ENCODE results near the gene PRCD. TPM values are rescaled to one million over a fixed set of nuclear protein-coding genes. Genes with fewer than 3 reads are reported as not detected.
"Not testable (repeated sequence)": the region's sequence is repeated elsewhere in the genome, so short reads cannot be mapped to it uniquely, and the experiment has no call there.

Gene PRCD
- total RNA-seq, 1 experiment from 2014 or later, result 2.5 TPM

DNA sequence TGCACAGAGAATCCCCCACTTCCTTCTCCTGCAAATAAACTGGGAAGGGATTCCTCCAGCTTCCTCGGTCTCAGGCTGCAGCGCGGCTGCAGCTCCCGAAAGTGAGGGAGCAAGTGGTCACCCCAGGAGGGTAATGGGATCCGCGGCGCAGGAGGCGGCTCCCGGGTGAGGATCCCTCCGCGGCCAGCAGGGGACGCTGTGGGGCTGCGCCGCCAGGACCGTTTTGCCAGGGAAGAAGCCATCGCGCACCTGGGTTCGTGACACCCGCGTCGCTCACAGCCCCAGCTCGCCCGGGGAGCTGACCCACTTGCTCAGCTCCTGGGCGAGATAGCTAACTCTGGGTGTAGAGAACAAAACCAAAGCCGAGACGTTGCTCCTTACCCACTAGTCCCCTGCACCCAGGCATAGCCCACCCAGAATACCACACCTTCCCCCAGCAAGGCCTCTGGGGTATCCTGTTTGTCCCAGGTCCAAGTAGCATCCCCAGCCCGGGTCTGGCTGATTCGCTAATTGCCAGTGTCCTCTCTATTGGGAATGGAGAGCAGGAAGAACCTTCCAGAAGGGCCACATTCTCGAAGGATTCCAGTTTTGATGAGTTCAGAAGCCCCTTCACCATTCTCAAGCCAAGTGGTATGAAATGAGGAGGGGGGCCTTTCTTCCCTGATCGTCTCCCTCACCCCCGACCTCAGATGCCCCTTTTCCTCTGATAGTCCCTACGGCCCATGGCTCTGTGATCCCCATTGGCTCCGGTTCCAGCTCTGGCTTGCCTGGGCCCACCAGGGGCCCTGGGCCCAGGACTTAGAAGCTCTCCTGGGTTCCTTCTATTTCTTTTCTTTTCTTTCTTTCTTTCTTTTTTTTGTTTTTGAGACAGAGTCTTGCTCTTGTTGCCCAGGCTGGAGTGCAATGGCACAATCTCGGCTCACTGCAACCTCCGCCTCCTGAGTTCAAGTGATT lies 16.5 kb upstream of the PRCD start:
- peak overlapping the region; percentile 31 for H3K9ac ChIP-seq (ENCODE audit: low read length)
- H3K79me2 ChIP-seq (ENCODE audit: low read length), result no peaks in the 10 kb centered on the region
- H3K4me1 ChIP-seq (ENCODE audit: insufficient read depth, low read length), result peaks cover 30% of the 10 kb centered on the region
- peak overlapping the region; percentile 78 for H3K4me2 ChIP-seq (ENCODE audit: low read length)
- ChIA-PET POLR2A (ENCODE audit: unreplicated experiment) (interaction anchor here (0.6 to 0.9 kb wide), 2 partner anchors 43 to 199 kb away, joined by 5 to 20 read pairs; no protein-coding TSS in a partner anchor), CTCF (interaction anchor here (0.5 to 1.9 kb wide), 11 partner anchors 16 to 165 kb away, joined by 3 to 21 read pairs (median 5); partner anchors contain the start of gene ST6GALNAC2)
- no TSS peak for BruUV-seq (replicated peaks)
- TF ChIP-seq EZH2 (IDR thresholded peaks at IDR 0.05; ENCODE audit: low read length, unreplicated experiment) (no peak), CTCF (conservative IDR thresholded peaks at IDR 0.05; ENCODE audit: low read depth, low read length) (peak; percentile 99)
- ATAC-seq (peak; percentile 53), DNase-seq (peak; percentile 88)
- no peaks in the 10 kb centered on the region for H3K36me3 ChIP-seq (ENCODE audit: low read depth, low read length)
- H3F3A ChIP-seq (ENCODE audit: low read length, unreplicated experiment), result no peaks in the 10 kb centered on the region
- H3K27ac ChIP-seq (ENCODE audit: low read length), result no peak overlapping the region
- no peaks in the 10 kb centered on the region for H4K20me1 ChIP-seq (ENCODE audit: low read length)
- intact Hi-C loops (cut with micrococcal nuclease), result loop anchor here (1.0 to 2.0 kb wide), 5 partner anchors 24 to 191 kb away; no protein-coding TSS in a partner anchor
- no peaks in the 10 kb centered on the region for H3K9me3 ChIP-seq (ENCODE audit: low read length)
- H3K9me2 ChIP-seq (replicated peaks; ENCODE audit: low read length), result no peaks in the 10 kb centered on the region
- peak overlapping the region; percentile 70 for H2AFZ ChIP-seq (ENCODE audit: low read length)
- H3K4me3 ChIP-seq (ENCODE audit: low read length), result peak overlapping the region; percentile 46; the same call in 1 of the 2 replicates
- no peaks in the 10 kb centered on the region for H3K27me3 ChIP-seq (ENCODE audit: low read length)

- no peaks in the 10 kb centered on the region for H3K36me3 ChIP-seq (ENCODE audit: low read depth, low read length)
- peak overlapping the region; percentile 50 for H3K4me2 ChIP-seq (ENCODE audit: low read length)
- POLR2A ChIA-PET (ENCODE audit: unreplicated experiment), result no interaction called here
- peak overlapping the region; percentile 59 for H3K27ac ChIP-seq (ENCODE audit: low read length)
- peak overlapping the region; percentile 40; the same call in 1 of the 2 replicates for H3K9ac ChIP-seq (ENCODE audit: low read length)
- H3K9me2 ChIP-seq (replicated peaks; ENCODE audit: low read length), result no peaks in the 10 kb centered on the region
- TF ChIP-seq EZH2phosphoT487 (IDR thresholded peaks at IDR 0.05; ENCODE audit: borderline replicate concordance, low read length) (no peak), CTCF (conservative IDR thresholded peaks at IDR 0.05; ENCODE audit: low read depth, low read length) (no peak), EZH2 (IDR thresholded peaks at IDR 0.05; ENCODE audit: low read length, unreplicated experiment) (no peak)
- H3F3A ChIP-seq (ENCODE audit: low read length, unreplicated experiment), result no peaks in the 10 kb centered on the region
- H3K79me2 ChIP-seq (ENCODE audit: low read length), result no peaks in the 10 kb centered on the region
- ATAC-seq (peak; percentile 30), DNase-seq (peak; percentile 71)
- CTCF ChIA-PET, result interaction anchor here (0.6 to 1.4 kb wide), 5 partner anchors 22 to 157 kb away, joined by 3 to 6 read pairs (median 3); no protein-coding TSS in a partner anchor
- no peaks in the 10 kb centered on the region for H3K27me3 ChIP-seq (ENCODE audit: low read length)
- intact Hi-C loops (cut with micrococcal nuclease), result no loop called here
- no TSS peak for BruUV-seq (replicated peaks)
- peaks cover 44% of the 10 kb centered on the region for H3K4me1 ChIP-seq (ENCODE audit: insufficient read depth, low read length)
- no peaks in the 10 kb centered on the region for H3K9me3 ChIP-seq (ENCODE audit: low read length)
- H3K4me3 ChIP-seq (ENCODE audit: low read length), result no peak overlapping the region
- peak overlapping the region; percentile 10 for H2AFZ ChIP-seq (ENCODE audit: low read length)
- H4K20me1 ChIP-seq (ENCODE audit: low read length), result no peaks in the 10 kb centered on the region
These were observed 15.0 kb upstream of the PRCD start for GRCh38 chr17:76524598-76525512.

DNA sequence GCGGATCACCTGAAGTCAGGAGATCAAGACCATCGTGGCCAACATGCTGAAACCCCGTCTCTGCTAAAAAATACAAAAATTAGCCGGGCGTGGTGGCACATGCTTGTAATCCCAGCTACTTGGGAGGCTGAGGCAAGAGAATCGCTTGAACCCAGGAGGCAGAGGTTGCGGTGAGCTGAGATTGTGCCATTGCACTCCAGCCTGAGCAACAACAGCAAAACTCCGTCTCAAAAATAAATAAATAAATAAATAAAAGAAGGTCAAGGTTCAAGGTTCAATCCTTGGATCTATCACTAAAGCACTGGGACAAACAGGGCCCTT lies 14.4 kb upstream of the PRCD start:
- H4K20me1 ChIP-seq (ENCODE audit: low read length); BruUV-seq (replicated peaks); POLR2A ChIA-PET (ENCODE audit: unreplicated experiment); intact Hi-C loops (cut with micrococcal nuclease); H2AFZ ChIP-seq (ENCODE audit: low read length); H3F3A ChIP-seq (ENCODE audit: low read length, unreplicated experiment); H3K9ac ChIP-seq (ENCODE audit: low read length); ATAC-seq; H3K4me3 ChIP-seq (ENCODE audit: low read length); H3K27ac ChIP-seq (ENCODE audit: low read length); H3K27me3 ChIP-seq (ENCODE audit: low read length); H3K9me2 ChIP-seq (replicated peaks; ENCODE audit: low read length); DNase-seq; H3K79me2 ChIP-seq (ENCODE audit: low read length); H3K4me2 ChIP-seq (ENCODE audit: low read length); H3K9me3 ChIP-seq (ENCODE audit: low read length); H3K36me3 ChIP-seq (ENCODE audit: low read depth, low read length): not testable (repeated sequence)
- H3K4me1 ChIP-seq (ENCODE audit: insufficient read depth, low read length), result peaks cover 50% of the 10 kb centered on the region
- CTCF ChIA-PET, result interaction anchor here (1.0 to 1.4 kb wide), 3 partner anchors 21 to 156 kb away, joined by 3 to 6 read pairs (median 3); no protein-coding TSS in a partner anchor

GRCh38 chr17:76527016-76527415 lies 12.8 kb upstream of the PRCD start:
- ChIA-PET POLR2A (ENCODE audit: unreplicated experiment) (interaction anchor here (0.5 kb wide), 1 partner anchor 29 kb away, joined by 3 read pairs; no protein-coding TSS in a partner anchor), CTCF (interaction anchor here (1.7 to 2.0 kb wide), 2 partner anchors 19 to 30 kb away, joined by 12 to 23 read pairs; no protein-coding TSS in a partner anchor)
- not testable (repeated sequence) for BruUV-seq (replicated peaks); H3K9me2 ChIP-seq (replicated peaks; ENCODE audit: low read length); H3K27me3 ChIP-seq (ENCODE audit: low read length); H4K20me1 ChIP-seq (ENCODE audit: low read length); H3K79me2 ChIP-seq (ENCODE audit: low read length); H3K9me3 ChIP-seq (ENCODE audit: low read length); H3K36me3 ChIP-seq (ENCODE audit: low read depth, low read length); H3F3A ChIP-seq (ENCODE audit: low read length, unreplicated experiment); ATAC-seq; DNase-seq; H3K4me3 ChIP-seq (ENCODE audit: low read length)
- peaks cover 52% of the 10 kb centered on the region for H3K4me1 ChIP-seq (ENCODE audit: insufficient read depth, low read length)
- intact Hi-C loops (cut with micrococcal nuclease), result loop anchor here (1.0 kb wide), 1 partner anchor 19 kb away; no protein-coding TSS in a partner anchor
- H3K4me2 ChIP-seq (ENCODE audit: low read length), result peak overlapping the region; percentile 81
- peak overlapping the region; percentile 16; the same call in 1 of the 2 replicates for H3K27ac ChIP-seq (ENCODE audit: low read length)
- peak overlapping the region; percentile 73 for H2AFZ ChIP-seq (ENCODE audit: low read length)
- H3K9ac ChIP-seq (ENCODE audit: low read length), result peak overlapping the region; percentile 41

Data from PC-3 (cell line).